Panc1 (cell line): ENCODE results near the gene OGDH.

ENCODE experiments used
- TF ChIP-seq, protein P1 (sequence below): fragments of 450-650 bp; IDR thresholded peaks from 2 replicates; pipeline ENCODE4 v1.5.1; 2017; ENCODE audit warnings: mild to moderate bottlenecking
- TF ChIP-seq, protein P2 (sequence below), 2 experiments: IDR thresholded peaks; 2 replicates each; pipeline ENCODE4 v1.6.1; 2011 to 2012; ENCODE audit warnings: low read depth in 2 of 2, control low read depth in 1 of 2, low read length in 1 of 2, mild to moderate bottlenecking in 1 of 2, moderate library complexity in 1 of 2; ENCODE audit not compliant: insufficient read depth in 1 of 2

DNA sequence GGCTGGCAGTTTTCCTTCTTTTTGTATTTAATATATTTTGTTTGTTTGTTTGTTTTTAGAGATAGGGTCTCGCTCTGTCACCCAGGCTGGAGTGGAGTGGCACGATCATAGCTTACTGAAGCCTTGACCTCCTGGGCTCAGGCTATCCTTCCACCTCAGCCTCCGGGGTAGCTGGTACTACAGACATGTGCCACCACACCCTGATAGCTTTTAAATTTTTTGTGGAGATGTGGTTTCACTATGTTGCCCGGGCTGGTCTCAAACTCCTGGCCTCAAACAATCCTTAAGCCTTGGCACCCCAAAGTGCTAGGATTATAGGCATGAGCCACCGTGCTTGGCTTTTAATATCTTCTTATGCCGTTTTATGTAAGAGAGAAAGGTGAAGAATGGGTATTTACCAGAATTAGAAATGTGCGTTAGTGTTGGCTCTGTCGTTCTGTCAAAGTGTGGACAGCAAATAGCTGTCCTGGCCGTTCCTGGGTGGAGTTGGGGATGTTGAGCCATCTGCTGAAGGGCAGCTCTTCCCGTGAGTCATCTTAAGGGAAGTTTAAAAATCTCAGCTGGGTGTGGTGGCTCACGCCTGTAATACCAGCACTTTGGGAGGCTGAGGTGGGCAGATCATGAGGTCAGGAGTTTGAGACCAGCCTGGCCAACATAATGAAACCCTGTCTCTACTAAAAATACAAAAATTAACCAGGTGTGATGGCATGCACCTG is 14.8 kb downstream of the OGDH start:
- TF ChIP-seq, protein P1, sequence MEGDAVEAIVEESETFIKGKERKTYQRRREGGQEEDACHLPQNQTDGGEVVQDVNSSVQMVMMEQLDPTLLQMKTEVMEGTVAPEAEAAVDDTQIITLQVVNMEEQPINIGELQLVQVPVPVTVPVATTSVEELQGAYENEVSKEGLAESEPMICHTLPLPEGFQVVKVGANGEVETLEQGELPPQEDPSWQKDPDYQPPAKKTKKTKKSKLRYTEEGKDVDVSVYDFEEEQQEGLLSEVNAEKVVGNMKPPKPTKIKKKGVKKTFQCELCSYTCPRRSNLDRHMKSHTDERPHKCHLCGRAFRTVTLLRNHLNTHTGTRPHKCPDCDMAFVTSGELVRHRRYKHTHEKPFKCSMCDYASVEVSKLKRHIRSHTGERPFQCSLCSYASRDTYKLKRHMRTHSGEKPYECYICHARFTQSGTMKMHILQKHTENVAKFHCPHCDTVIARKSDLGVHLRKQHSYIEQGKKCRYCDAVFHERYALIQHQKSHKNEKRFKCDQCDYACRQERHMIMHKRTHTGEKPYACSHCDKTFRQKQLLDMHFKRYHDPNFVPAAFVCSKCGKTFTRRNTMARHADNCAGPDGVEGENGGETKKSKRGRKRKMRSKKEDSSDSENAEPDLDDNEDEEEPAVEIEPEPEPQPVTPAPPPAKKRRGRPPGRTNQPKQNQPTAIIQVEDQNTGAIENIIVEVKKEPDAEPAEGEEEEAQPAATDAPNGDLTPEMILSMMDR = no peak
- TF ChIP-seq, protein P2, sequence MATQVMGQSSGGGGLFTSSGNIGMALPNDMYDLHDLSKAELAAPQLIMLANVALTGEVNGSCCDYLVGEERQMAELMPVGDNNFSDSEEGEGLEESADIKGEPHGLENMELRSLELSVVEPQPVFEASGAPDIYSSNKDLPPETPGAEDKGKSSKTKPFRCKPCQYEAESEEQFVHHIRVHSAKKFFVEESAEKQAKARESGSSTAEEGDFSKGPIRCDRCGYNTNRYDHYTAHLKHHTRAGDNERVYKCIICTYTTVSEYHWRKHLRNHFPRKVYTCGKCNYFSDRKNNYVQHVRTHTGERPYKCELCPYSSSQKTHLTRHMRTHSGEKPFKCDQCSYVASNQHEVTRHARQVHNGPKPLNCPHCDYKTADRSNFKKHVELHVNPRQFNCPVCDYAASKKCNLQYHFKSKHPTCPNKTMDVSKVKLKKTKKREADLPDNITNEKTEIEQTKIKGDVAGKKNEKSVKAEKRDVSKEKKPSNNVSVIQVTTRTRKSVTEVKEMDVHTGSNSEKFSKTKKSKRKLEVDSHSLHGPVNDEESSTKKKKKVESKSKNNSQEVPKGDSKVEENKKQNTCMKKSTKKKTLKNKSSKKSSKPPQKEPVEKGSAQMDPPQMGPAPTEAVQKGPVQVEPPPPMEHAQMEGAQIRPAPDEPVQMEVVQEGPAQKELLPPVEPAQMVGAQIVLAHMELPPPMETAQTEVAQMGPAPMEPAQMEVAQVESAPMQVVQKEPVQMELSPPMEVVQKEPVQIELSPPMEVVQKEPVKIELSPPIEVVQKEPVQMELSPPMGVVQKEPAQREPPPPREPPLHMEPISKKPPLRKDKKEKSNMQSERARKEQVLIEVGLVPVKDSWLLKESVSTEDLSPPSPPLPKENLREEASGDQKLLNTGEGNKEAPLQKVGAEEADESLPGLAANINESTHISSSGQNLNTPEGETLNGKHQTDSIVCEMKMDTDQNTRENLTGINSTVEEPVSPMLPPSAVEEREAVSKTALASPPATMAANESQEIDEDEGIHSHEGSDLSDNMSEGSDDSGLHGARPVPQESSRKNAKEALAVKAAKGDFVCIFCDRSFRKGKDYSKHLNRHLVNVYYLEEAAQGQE (IDR thresholded peaks at IDR 0.05; ENCODE audit: insufficient read depth in 1 of 2, low read depth in 2 of 2, low read length in 1 of 2) = no peak
